ENCODE data around the gene TMEM184C.

GRCh38 chr4:147643616-147644015, 26.4 kb downstream of the TMEM184C start:
- TF ChIP-seq CTCF (IDR thresholded peaks at IDR 0.05) (no peak), POLR2A (IDR thresholded peaks at IDR 0.05) (no peak)
